Liver (tissue), 9 donors: ENCODE data around the gene OR4B1. TPM values are rescaled to one million over a fixed set of nuclear protein-coding genes. Genes with fewer than 3 reads are reported as not detected.

Experiments used
- DNase-seq: peaks from one replicate; pipeline ENCODE4 v3.0.0-alpha.2; 2017; ENCODE audit warnings: low spot score
- H3K27ac ChIP-seq, 2 donors: one replicate each; pipeline ENCODE4 v1.7.0; 2013; ENCODE audit warnings: inconsistent platforms in 2 of 2, low read length in 2 of 2, control low read depth in 1 of 2, low read depth in 1 of 2, mild to moderate bottlenecking in 1 of 2
- H3K27me3 ChIP-seq, 4 donors: one replicate each; pipeline versions ENCODE4 v1.6.1 to v1.7.0; 2013; ENCODE audit warnings: low read length in 3 of 4, inconsistent platforms in 1 of 4, mild to moderate bottlenecking in 1 of 4, moderate library complexity in 1 of 4; ENCODE audit not compliant: control insufficient read depth in 4 of 4, insufficient read depth in 4 of 4
- H3K36me3 ChIP-seq, 4 donors: one replicate each; pipeline versions ENCODE4 v1.6.1 to v1.7.0; 2013; ENCODE audit warnings: low read length in 3 of 4, mild to moderate bottlenecking in 3 of 4, low read depth in 1 of 4, moderate library complexity in 1 of 4; ENCODE audit not compliant: control insufficient read depth in 4 of 4, insufficient read depth in 3 of 4
- H3K4me1 ChIP-seq, 4 donors: one replicate each; pipeline versions ENCODE4 v1.6.1 to v1.7.0; 2013; ENCODE audit warnings: low read length in 3 of 4, mild to moderate bottlenecking in 3 of 4, moderate library complexity in 1 of 4; ENCODE audit not compliant: control insufficient read depth in 4 of 4, insufficient read depth in 4 of 4
- H3K4me3 ChIP-seq, 3 donors: one replicate each; pipeline versions ENCODE4 v1.6.1 to v1.7.0; 2013; ENCODE audit warnings: low read length in 3 of 3, control low read depth in 1 of 3, low read depth in 1 of 3, mild to moderate bottlenecking in 1 of 3
- H3K9ac ChIP-seq, 2 donors: one replicate each; pipeline ENCODE4 v1.7.0; 2013; ENCODE audit warnings: low read length in 2 of 2, mild to moderate bottlenecking in 2 of 2, moderate library complexity in 2 of 2, control low read depth in 1 of 2, low read depth in 1 of 2
- H3K9me3 ChIP-seq, 4 donors: one replicate each; pipeline versions ENCODE4 v1.6.1 to v1.7.0; 2013; ENCODE audit warnings: low read length in 3 of 4; ENCODE audit not compliant: control insufficient read depth in 4 of 4
- ATF3 ChIP-seq: IDR thresholded peaks from 2 replicates; pipeline ENCODE4 v1.6.1; 2016; ENCODE audit warnings: antibody characterized with exemption
- CTCF ChIP-seq: fragments of 150-350 bp; IDR thresholded peaks from 2 replicates; pipeline ENCODE4 v1.5.1; 2017; ENCODE audit warnings: improper control_type of control experiment, low read depth, low read length; ENCODE audit not compliant: missing input control
- EGR1 ChIP-seq, 2 donors: IDR thresholded peaks; 2 replicates each; pipeline ENCODE4 v1.6.1; 2016 to 2018; ENCODE audit warnings: antibody characterized with exemption in 2 of 2, low read depth in 2 of 2
- FOXA1 ChIP-seq: IDR thresholded peaks from 2 replicates; pipeline ENCODE4 v1.6.1; 2016; ENCODE audit warnings: antibody characterized with exemption
- FOXA2 ChIP-seq: IDR thresholded peaks from 2 replicates; pipeline ENCODE4 v1.6.1; 2016; ENCODE audit warnings: antibody characterized with exemption
- GABPA ChIP-seq, 2 donors: IDR thresholded peaks in 1 of 2; conservative IDR thresholded peaks in 1 of 2; 2 replicates each; pipeline ENCODE4 v1.6.1; 2016; ENCODE audit warnings: antibody characterized with exemption in 2 of 2, mild to moderate bottlenecking in 1 of 2, moderate library complexity in 1 of 2
- HNF4G ChIP-seq: IDR thresholded peaks from 2 replicates; pipeline ENCODE4 v1.6.1; 2016; ENCODE audit warnings: antibody characterized with exemption
- MAX ChIP-seq: IDR thresholded peaks from 2 replicates; pipeline ENCODE4 v1.6.1; 2016; ENCODE audit warnings: antibody characterized with exemption
- NR2F2 ChIP-seq: IDR thresholded peaks from 2 replicates; pipeline ENCODE4 v1.6.1; 2016; ENCODE audit warnings: antibody characterized with exemption
- RAD21 ChIP-seq, 2 donors: IDR thresholded peaks; 2 replicates each; pipeline ENCODE4 v1.6.1; 2016; ENCODE audit warnings: antibody characterized with exemption in 2 of 2, mild to moderate bottlenecking in 2 of 2
- REST ChIP-seq: IDR thresholded peaks from 2 replicates; pipeline ENCODE4 v1.6.1; 2016; ENCODE audit warnings: antibody characterized with exemption, mild to moderate bottlenecking
- RXRA ChIP-seq, 2 donors: IDR thresholded peaks; 2 replicates each; pipeline ENCODE4 v1.6.1; 2017 to 2018; ENCODE audit warnings: antibody characterized with exemption in 2 of 2, mild to moderate bottlenecking in 1 of 2
- SP1 ChIP-seq: IDR thresholded peaks from 2 replicates; pipeline ENCODE4 v1.6.1; 2018; ENCODE audit warnings: antibody characterized with exemption, mild to moderate bottlenecking
- YY1 ChIP-seq: IDR thresholded peaks from 2 replicates; pipeline ENCODE4 v1.6.1; 2016; ENCODE audit warnings: antibody characterized with exemption, mild to moderate bottlenecking
- WGBS: extraction: QIAGEN DNeasy Blood & Tissue Kit; methylation state at CpG from one replicate; pipeline ENCODE4 v1.1.7; 2013; 5-methylcytosine and 5-hydroxymethylcytosine counted together
- polyA plus RNA-seq, 2 donors: library from polyadenylated mRNA; stranded (reverse) in 1 of 2; unstranded in 1 of 2; fragments of 200-250 nt in 1 of 2; fragments of >200 nt in 1 of 2; fragmentation: Nextera tagmentation in 1 of 2; extraction: Ambion mirVana in 1 of 2; gene quantifications; one replicate each; pipeline versions ENCODE4 v1.2.1 to v1.2.3, GENCODE V29; 2013 to 2015
- total RNA-seq, 2 donors: library from RNA; depleted of rRNA; stranded (reverse); fragments of >200 nt; gene quantifications; one replicate each; pipeline ENCODE4 v1.2.3, GENCODE V29; 2014
- TF ChIP-seq, protein P1 (sequence below): IDR thresholded peaks from 2 replicates; pipeline ENCODE4 v1.6.1; 2016; ENCODE audit warnings: antibody characterized with exemption
- donor health status: healthy.
- donor health status: healthy.
- donor health status: healthy.
- donor health status: healthy.
- donor health status: healthy.

Gene OR4B1
- total and polyA plus RNA-seq, 4 donors = not detected

DNA sequence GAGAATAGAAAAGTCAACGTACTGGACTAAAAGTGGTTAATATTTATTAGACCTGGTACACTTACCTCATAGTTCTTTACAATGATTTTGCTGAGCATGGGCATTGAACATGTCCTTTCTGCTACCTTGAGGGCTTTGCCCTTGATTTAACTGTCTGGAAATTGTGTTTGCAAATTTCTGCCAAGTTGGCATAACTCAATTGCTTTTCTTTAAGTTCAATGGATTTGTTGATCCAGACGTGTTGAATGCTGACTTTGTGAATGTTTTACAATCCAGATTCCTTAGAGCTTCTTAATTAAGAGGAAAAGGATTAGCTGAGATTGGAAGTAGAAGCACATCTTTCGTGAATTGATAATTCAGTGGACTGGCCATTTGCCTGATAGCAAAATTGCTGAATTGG, 21.1 kb downstream of the OR4B1 start:
- DNase-seq = no peak
- 39% methylated on average over 3 of the region's 3 CpGs for WGBS
- Histone ChIP-seq H3K4me3 (no peak overlapping the region), H3K27me3 (peaks cover 0 to 6% (median 2%) of the 10 kb centered on the region in 4 donors), H3K27ac (no peak overlapping the region), H3K4me1 (no peaks in the 10 kb centered on the region), H3K9me3 (peaks cover 0 to 6% (median 0%) of the 10 kb centered on the region in 4 donors), H3K36me3 (no peaks in the 10 kb centered on the region), H3K9ac (no peak overlapping the region)
- no peak for TF ChIP-seq EGR1 (IDR thresholded peaks at IDR 0.05; ENCODE audit: low read depth in 2 of 2)
- TF ChIP-seq RXRA (IDR thresholded peaks at IDR 0.05) = no peak
- no peak for TF ChIP-seq NR2F2
- no peak for TF ChIP-seq RAD21 (IDR thresholded peaks at IDR 0.05)
- TF ChIP-seq ATF3 = no peak
- TF ChIP-seq HNF4G = no peak
- TF ChIP-seq SP1 = no peak
- TF ChIP-seq, protein P1, sequence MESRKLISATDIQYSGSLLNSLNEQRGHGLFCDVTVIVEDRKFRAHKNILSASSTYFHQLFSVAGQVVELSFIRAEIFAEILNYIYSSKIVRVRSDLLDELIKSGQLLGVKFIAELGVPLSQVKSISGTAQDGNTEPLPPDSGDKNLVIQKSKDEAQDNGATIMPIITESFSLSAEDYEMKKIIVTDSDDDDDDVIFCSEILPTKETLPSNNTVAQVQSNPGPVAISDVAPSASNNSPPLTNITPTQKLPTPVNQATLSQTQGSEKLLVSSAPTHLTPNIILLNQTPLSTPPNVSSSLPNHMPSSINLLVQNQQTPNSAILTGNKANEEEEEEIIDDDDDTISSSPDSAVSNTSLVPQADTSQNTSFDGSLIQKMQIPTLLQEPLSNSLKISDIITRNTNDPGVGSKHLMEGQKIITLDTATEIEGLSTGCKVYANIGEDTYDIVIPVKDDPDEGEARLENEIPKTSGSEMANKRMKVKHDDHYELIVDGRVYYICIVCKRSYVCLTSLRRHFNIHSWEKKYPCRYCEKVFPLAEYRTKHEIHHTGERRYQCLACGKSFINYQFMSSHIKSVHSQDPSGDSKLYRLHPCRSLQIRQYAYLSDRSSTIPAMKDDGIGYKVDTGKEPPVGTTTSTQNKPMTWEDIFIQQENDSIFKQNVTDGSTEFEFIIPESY = no peak
- TF ChIP-seq MAX = no peak

DNA sequence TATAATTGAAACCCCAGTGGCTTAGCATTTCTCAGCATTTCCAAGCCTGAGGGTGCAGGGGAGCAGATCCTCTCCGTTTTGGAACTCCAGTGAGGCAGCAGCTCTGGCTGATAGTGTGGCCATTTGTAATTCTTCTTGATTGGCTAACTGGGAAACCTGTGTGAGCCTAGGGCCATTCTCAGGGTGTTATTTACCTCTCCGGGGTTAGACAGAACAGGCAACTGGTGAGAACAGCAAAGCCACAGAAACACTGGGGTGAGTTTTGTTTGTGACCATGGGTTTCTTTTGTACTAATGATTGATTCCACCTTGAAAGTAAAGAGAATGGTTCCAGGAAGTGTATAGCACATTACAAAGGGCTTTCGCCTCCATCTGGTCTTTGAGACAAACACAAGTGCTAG, 25.9 kb downstream of the OR4B1 start:
- Histone ChIP-seq H3K4me1 (no peaks in the 10 kb centered on the region), H3K27ac (no peak overlapping the region), H3K9ac (no peak overlapping the region), H3K27me3 (peaks cover 0 to 3% (median 0%) of the 10 kb centered on the region in 4 donors), H3K36me3 (no peaks in the 10 kb centered on the region), H3K9me3 (no peaks in the 10 kb centered on the region), H3K4me3 (no peak overlapping the region)
- TF ChIP-seq FOXA1 = no peak
- no peak for TF ChIP-seq EGR1 (IDR thresholded peaks at IDR 0.05; ENCODE audit: low read depth in 2 of 2)
- TF ChIP-seq SP1 = no peak
- no peak for TF ChIP-seq YY1
- WGBS = 56% methylated on average over 3 of the region's 3 CpGs
- DNase-seq = no peak

- DNase-seq = no peak
- H3K4me1 ChIP-seq = no peaks in the 10 kb centered on the region
- TF ChIP-seq FOXA2 (no peak), REST (no peak), RAD21 (IDR thresholded peaks at IDR 0.05) (no peak), ATF3 (no peak), RXRA (IDR thresholded peaks at IDR 0.05) (no peak), NR2F2 (no peak), CTCF (no peak), GABPA (IDR thresholded peaks at IDR 0.05 in 1 of 2, conservative IDR thresholded peaks at IDR 0.05 in 1 of 2) (no peak), SP1 (no peak), YY1 (no peak), MAX (no peak), FOXA1 (no peak), HNF4G (no peak)
- no peaks in the 10 kb centered on the region for H3K36me3 ChIP-seq
- peaks cover 0 to 12% (median 2%) of the 10 kb centered on the region in 4 donors for H3K9me3 ChIP-seq
- no peak within 1 kb of the TSS for H3K4me3 ChIP-seq
- H3K27ac ChIP-seq = no peak within 1 kb of the TSS
- H3K9ac ChIP-seq = no peak within 1 kb of the TSS
- peaks cover 0 to 3% (median 0%) of the 10 kb centered on the region in 4 donors for H3K27me3 ChIP-seq
Observed at GRCh38 chr11:48244804-48245203, 28.2 kb downstream of the OR4B1 start, which contains the start of gene OR4X2. TSS of gene OR4X2 (plus strand) at chr11:48245104. CDS start at chr11:48245104, 0 bp downstream.
